HepG2 (cell line): Measurements from ENCODE around the gene TLE1. TPM values are rescaled to one million over a fixed set of nuclear protein-coding genes. Genes with fewer than 3 reads are reported as not detected.

Experiments used
- ATAC-seq: fragments of 200-7000 bp; cut with Tn5 transposase; 3 replicates; pipeline ENCODE4 v1.9.1; 2020; ENCODE audit warnings: mild to moderate bottlenecking, moderate library complexity
- BruUV-seq: library from RNA; stranded (reverse); fragments of 400-500 nt; replicated peaks from 2 replicates; lab custom pipeline; 2021; lab: Mats Ljungman, UMichigan
- CTCF ChIA-PET: fragments of 300-600 bp; formaldehyde crosslinking; extraction: SDS; loops from one replicate; lab custom pipeline; 2021; ENCODE audit warnings: low total read pairs, inconsistent platforms, low intra/inter-chr PET ratio; lab: Yijun Ruan, JAX
- POLR2A ChIA-PET: fragments of 350-600 bp; sonication (Branson Sonifier 250); formaldehyde crosslinking; loops from one replicate; lab custom pipeline; 2020; ENCODE audit warnings: antibody characterized with exemption, inconsistent platforms; lab: Yijun Ruan, JAX
- DNase-seq: peaks from one replicate; pipeline ENCODE4 v3.0.0-alpha.2; 2015; ENCODE audit warnings: low spot score
- FAIRE-seq: peaks from 3 replicates; lab custom pipeline; 2011; peaks lifted over from hg19 to GRCh38; lab: Jason Lieb, UNC
- H2AFZ ChIP-seq: one replicate; pipeline ENCODE4 v1.6.1; 2011; ENCODE audit warnings: low read length, inconsistent platforms
- H3K27ac ChIP-seq: fragments of 300-600 bp; 3 replicates; pipeline ENCODE4 v1.8.0; 2011; ENCODE audit warnings: mixed run types, mild to moderate bottlenecking, mixed read lengths, low read length, inconsistent platforms; ENCODE audit not compliant: insufficient read depth; ENCODE audit errors: extremely low read length
- H3K27me3 ChIP-seq, 2 experiments: fragments of 200-600 bp in 1 of 2; 2 replicates in 1 of 2; 3 replicates in 1 of 2; pipeline versions ENCODE4 v1.6.0 to v1.8.0; 2011; ENCODE audit warnings: low read length in 2 of 2, mild to moderate bottlenecking in 2 of 2, moderate library complexity in 2 of 2, inconsistent platforms in 1 of 2; ENCODE audit not compliant: insufficient read depth in 2 of 2, control insufficient read depth in 1 of 2
- H3K36me3 ChIP-seq, 2 experiments: fragments of 200-600 bp in 1 of 2; replicated peaks in 1 of 2; 2 replicates in 1 of 2; 3 replicates in 1 of 2; pipeline versions ENCODE4 v1.5.1 to v1.8.0; 2011; ENCODE audit warnings: low read length in 2 of 2, inconsistent platforms in 1 of 2; ENCODE audit not compliant: insufficient read depth in 2 of 2, control insufficient read depth in 1 of 2
- H3K4me1 ChIP-seq: 2 replicates; pipeline ENCODE4 v1.5.1; 2012; ENCODE audit warnings: low read length, inconsistent platforms; ENCODE audit not compliant: insufficient read depth
- H3K4me2 ChIP-seq: 2 replicates; pipeline ENCODE4 v1.6.0; 2011; ENCODE audit warnings: low read depth, low read length, inconsistent platforms
- H3K4me3 ChIP-seq, 3 experiments: fragments of 200-600 bp in 1 of 3; sonication (generic), shearing (Covaris generic) in 1 of 3; replicated peaks in 1 of 3; 2 replicates each; pipeline ENCODE4 v1.5.1; 2011 to 2016; ENCODE audit warnings: low read length in 3 of 3, inconsistent platforms in 2 of 3, low read depth in 2 of 3, mild to moderate bottlenecking in 2 of 3, control low read depth in 1 of 3, mixed read lengths in 1 of 3; ENCODE audit not compliant: insufficient read depth in 1 of 3
- H3K79me2 ChIP-seq: one replicate; pipeline ENCODE4 v1.6.1; 2011; ENCODE audit warnings: low read length, inconsistent platforms; ENCODE audit not compliant: insufficient read depth
- H3K9ac ChIP-seq: 2 replicates; pipeline ENCODE4 v1.6.0; 2011; ENCODE audit warnings: mild to moderate bottlenecking, low read depth, low read length, inconsistent platforms; ENCODE audit not compliant: insufficient read depth
- H3K9me3 ChIP-seq: 2 replicates; pipeline ENCODE4 v1.5.1; 2012; ENCODE audit warnings: mild to moderate bottlenecking, low read length
- H4K20me1 ChIP-seq: 2 replicates; pipeline ENCODE4 v1.6.0; 2011; ENCODE audit warnings: inconsistent platforms, mild to moderate bottlenecking, low read length, moderate library complexity; ENCODE audit not compliant: insufficient read depth
- ARID3A ChIP-seq: IDR thresholded peaks from 2 replicates; pipeline ENCODE4 v1.6.1; 2012; ENCODE audit warnings: low read depth, low read length, improper control_type of control experiment
- ATF7 ChIP-seq, 2 experiments: fragments of 450-650 bp in 1 of 2; sonication (generic) in 1 of 2; formaldehyde crosslinking in 1 of 2; IDR thresholded peaks; 2 replicates each; pipeline versions ENCODE4 v1.4.0 to v1.6.1; 2016 to 2020; ENCODE audit warnings: antibody characterized with exemption in 1 of 2, mild to moderate bottlenecking in 1 of 2, missing genetic modification reagents in 1 of 2
- CREB1 ChIP-seq, 2 experiments: fragments of 450-650 bp in 1 of 2; IDR thresholded peaks; 2 replicates each; pipeline ENCODE4 v1.6.1; 2016 to 2017; ENCODE audit warnings: control low read depth in 1 of 2, mild to moderate bottlenecking in 1 of 2, missing compliant biosample characterization in 1 of 2, missing genetic modification characterization in 1 of 2
- LRRFIP1 ChIP-seq: sonication (generic); formaldehyde crosslinking; conservative IDR thresholded peaks from 2 replicates; pipeline ENCODE4 v1.4.0; 2020; ENCODE audit warnings: missing genetic modification reagents
- NCOR1 ChIP-seq: fragments of 200-600 bp; sonication (generic); IDR thresholded peaks from 2 replicates; pipeline ENCODE4 v1.7.0; 2017; ENCODE audit warnings: antibody characterized with exemption, low read length, borderline replicate concordance
- NFATC3 ChIP-seq: sonication (generic); formaldehyde crosslinking; IDR thresholded peaks from 2 replicates; pipeline ENCODE4 v1.5.1; 2020; ENCODE audit warnings: mild to moderate bottlenecking, missing genetic modification reagents
- ZFP90 ChIP-seq: sonication (generic); formaldehyde crosslinking; IDR thresholded peaks from 2 replicates; pipeline ENCODE4 v1.8.0; 2022; ENCODE audit warnings: missing genetic modification reagents, mild to moderate bottlenecking, inconsistent platforms, borderline replicate concordance
- ZNF83 ChIP-seq: sonication (generic); formaldehyde crosslinking; IDR thresholded peaks from 2 replicates; pipeline ENCODE4 v1.4.0; 2020; ENCODE audit warnings: missing genetic modification reagents, mild to moderate bottlenecking, borderline replicate concordance
- WGBS: methylation state at CpG from one replicate; pipeline ENCODE4 v1.1.6; 2017; ENCODE audit warnings: low lambda C conversion rate; 5-methylcytosine and 5-hydroxymethylcytosine counted together
- in situ Hi-C: cut with HindIII; loops from 2 replicates; pipeline ENCODE4 v1.10.0; 2017; ENCODE audit warnings: low pct_unique_long_range_greater_than_20kb; ENCODE audit not compliant: extremely low pct_ligation_motif_present
- intact Hi-C: fragments of 100-400 bp; cut with micrococcal nuclease; formaldehyde crosslinking; loops from one replicate; pipeline ENCODE4 v1.10.0; 2022; ENCODE audit not compliant: unreplicated experiment
- polyA plus RNA-seq, 8 experiments: library from polyadenylated mRNA; depleted of rRNA in 3 of 8; stranded (reverse) in 7 of 8; unstranded in 1 of 8; fragments of >200 nt; fragmentation: Illumina TruSeq in 4 of 8; extraction: Trizol in 4 of 8; gene quantifications; 2 replicates each; pipeline versions ENCODE4 v1.2.1 to v1.2.3, GENCODE V29; 2011 to 2016; ENCODE audit warnings: low read depth in 4 of 8, missing spikeins in 1 of 8, mixed read lengths in 1 of 8; ENCODE audit not compliant: insufficient read depth in 1 of 8
- total RNA-seq, 5 experiments: library from RNA; depleted of rRNA; stranded (reverse); fragments of >200 nt; fragmentation: Illumina TruSeq; extraction: Trizol; gene quantifications; 2 replicates each; pipeline ENCODE4 v1.2.3, GENCODE V29; 2016; ENCODE audit warnings: low read depth in 1 of 5

Gene TLE1
- total and polyA plus RNA-seq, 2 of the 13 experiments (the other 11 are each of a cell fraction or from before 2014, with no cell fraction given), result 35.9 to 109 TPM

- peaks cover 44% of the 10 kb centered on the region for H3K4me1 ChIP-seq
- no peaks in the 10 kb centered on the region for H3K27me3 ChIP-seq
- FAIRE-seq (no peak), ATAC-seq (peak; percentile 54)
- TF ChIP-seq ARID3A (no peak), ZFP90 (no peak), CREB1 (IDR thresholded peaks at IDR 0.05) (peak; percentile 27; the same call in 1 of the 2 replicates), CREB1 (CRISPR knock-in tag; IDR thresholded peaks at IDR 0.05) (no peak), ZNF83 (CRISPR knock-in tag) (no peak), NFATC3 (CRISPR knock-in tag) (no peak), ATF7 (IDR thresholded peaks at IDR 0.05) (peak; percentile 74), ATF7 (CRISPR knock-in tag; IDR thresholded peaks at IDR 0.05) (no peak), NCOR1 (no peak), LRRFIP1 (CRISPR knock-in tag) (no peak)
- TF ChIP-seq, all 625 proteins: peak for 2
- no TSS peak for BruUV-seq
- WGBS, result 91% methylated on average over 11 of the region's 12 CpGs
- ChIA-PET POLR2A (no interaction called here), CTCF (no interaction called here)
- Histone ChIP-seq H3K36me3 (peaks cover 21 to 74% of the 10 kb centered on the region in 2 experiments), H3K79me2 (no peaks in the 10 kb centered on the region), H3K4me3 (no peak overlapping the region), H3K4me2 (no peak overlapping the region), H3K9me3 (no peaks in the 10 kb centered on the region), H4K20me1 (no peaks in the 10 kb centered on the region), H3K27ac (peak overlapping the region; percentile 2), H3K9ac (no peak overlapping the region), H2AFZ (no peak overlapping the region)
- DNase-seq, result no peak
- in situ Hi-C loops, result no loop called here
- intact Hi-C loops, result no loop called here
Measured at GRCh38 chr9:81604306-81605169, 84.8 kb downstream of the TLE1 start.
